ENCODE results near the gene B3GLCT.

- TF ChIP-seq POLR2A (IDR thresholded peaks at IDR 0.05) (no peak), CTCF (IDR thresholded peaks at IDR 0.05) (no peak)
Measured at GRCh38 chr13:31179754-31180153, 20.0 kb upstream of the B3GLCT start.

Data from esophagus squamous epithelium (tissue), 4 donors.